GM21390 (cell line): ENCODE measurements around the gene HOXD11.

ENCODE experiments used
- ATAC-seq: cut with Tn5 transposase; IDR thresholded peaks from one replicate; pipeline ENCODE4 v1.9.1; 2021; ENCODE audit not compliant: unreplicated experiment

HOXD11 gene

GRCh38 chr2:176147210-176147799 is 40.2 kb downstream of the HOXD11 start:
- ATAC-seq, result no peak

DNA sequence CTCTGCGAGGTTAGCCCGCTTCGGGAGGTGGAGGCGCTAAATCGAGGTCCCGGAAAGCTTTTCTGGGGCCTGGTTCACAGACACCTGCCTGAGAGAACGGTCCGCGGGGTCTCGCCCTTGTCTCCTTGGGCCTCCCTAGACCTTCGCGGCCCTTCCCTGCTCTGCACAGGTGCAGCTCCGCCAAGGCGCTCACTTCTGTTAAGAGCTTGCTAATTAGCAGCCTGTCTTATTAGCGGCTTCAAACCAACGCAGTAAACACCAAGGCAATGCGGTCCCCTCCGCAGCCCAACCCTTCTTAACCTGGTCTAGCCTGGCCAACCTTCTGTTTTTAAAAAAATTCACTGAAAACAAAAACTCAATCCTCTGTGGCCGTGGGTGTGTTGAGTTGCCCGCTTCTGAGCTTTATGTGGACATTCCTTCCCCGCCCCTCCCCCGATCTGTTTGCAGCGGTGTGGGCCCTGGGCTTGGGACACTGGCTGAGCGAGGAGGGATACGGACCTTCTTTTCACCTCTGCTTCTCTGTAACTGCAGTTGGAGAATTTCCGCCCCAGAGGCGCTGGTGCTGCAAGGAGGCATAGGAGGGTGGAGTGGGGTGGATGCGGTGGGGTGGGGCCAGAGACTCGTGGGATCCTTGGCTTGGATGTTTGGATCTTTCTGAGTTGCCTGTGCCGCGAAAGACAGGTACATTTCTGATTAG is 40.9 kb downstream of the HOXD11 start:
- ATAC-seq, result no peak

DNA sequence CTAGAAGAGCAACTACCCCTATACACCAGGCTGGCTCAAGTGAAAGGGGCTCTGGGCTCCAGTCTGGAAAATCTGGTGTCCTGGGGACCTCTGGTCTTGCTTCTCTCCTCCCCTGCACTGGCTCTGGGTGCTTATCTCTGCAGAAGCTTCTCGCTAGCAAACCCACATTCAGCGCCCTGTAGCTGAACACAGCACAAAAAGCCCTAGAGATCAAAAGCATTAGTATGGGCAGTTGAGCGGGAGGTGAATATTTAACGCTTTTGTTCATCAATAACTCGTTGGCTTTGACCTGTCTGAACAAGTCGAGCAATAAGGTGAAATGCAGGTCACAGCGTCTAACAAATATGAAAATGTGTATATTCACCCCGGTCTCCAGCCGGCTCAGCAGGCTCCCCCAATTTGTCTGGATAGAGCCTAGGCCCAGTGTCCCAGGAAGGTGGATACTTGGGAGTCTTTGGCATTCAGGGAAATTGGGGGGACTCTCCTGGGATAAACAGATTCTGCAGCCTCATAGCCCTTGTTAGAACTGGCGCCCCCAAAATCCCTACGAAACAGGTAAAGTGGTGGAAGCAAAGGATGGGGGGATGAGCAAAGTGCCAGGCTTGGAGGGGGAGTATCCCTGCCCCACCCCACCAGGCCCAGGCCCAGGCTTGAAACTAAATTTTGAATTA is 41.8 kb downstream of the HOXD11 start:
- no peak for ATAC-seq

DNA sequence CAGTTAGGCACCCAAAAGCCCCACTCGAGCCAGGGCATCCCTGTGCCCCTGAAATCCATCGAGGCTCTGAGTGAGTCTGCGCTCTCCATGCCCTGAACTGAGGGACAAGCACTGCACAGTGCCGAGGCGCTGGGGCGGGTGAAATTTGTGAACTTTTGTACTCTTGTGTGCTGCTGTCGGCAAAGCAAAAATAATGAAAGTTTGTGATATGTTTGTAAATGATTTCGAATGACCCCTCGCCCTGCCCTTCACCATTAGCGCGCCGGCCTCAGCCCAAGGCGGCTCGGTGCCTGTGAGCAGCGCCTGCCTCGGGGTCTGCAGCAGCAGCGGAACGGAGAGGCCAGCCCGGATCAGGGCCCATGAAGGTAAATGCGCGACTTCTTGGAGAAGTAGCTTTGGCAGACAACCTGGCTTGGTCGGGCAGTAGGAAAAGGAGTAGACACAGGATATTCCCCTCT is 42.4 kb downstream of the HOXD11 start:
- no peak for ATAC-seq

DNA sequence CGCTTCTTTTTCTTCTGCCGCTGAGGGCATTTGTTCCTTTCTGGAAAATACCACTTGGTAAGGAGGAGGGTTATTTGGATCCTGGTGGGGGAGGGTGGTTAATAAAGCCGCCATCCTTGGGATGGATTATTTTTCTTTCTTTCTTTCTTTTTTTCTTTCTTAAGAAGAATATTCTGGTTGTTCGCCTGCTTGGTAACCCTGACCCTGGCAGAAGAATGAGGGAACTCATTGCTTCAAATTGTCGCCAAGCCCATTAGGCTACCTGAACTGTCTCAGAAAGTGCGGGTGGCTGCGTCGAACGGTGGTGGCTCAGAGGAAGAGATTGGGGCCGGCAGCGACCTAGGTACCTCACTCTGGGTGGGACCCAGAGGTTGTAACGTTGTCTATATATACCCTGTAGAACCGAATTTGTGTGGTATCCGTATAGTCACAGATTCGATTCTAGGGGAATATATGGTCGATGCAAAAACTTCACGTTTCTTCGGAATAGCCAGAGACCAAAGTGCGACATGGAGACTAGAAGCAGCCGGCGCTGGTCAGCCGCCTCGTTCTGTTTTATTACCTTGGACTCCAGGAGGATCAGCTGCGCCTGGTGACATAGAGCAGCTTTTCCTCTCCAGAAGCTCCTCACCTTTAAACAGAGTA is 43.0 kb downstream of the HOXD11 start:
- ATAC-seq, result no peak

- no peak for ATAC-seq
Measured at GRCh38 chr2:176150584-176151441, 43.7 kb downstream of the HOXD11 start.

- no peak for ATAC-seq
Measured at GRCh38 chr2:176151442-176152287, 44.6 kb downstream of the HOXD11 start, which contains the start of gene HOXD4. TSS of gene HOXD4 (plus strand) at chr2:176151550. CDS start at chr2:176151634, 84 bp downstream.

- ATAC-seq, result no peak
Measured at GRCh38 chr2:176152350-176153181, 45.5 kb downstream of the HOXD11 start.

GRCh38 chr2:176154576-176155252 is 47.6 kb downstream of the HOXD11 start:
- ATAC-seq, result no peak

GRCh38 chr2:176155356-176156044 is 48.4 kb downstream of the HOXD11 start:
- ATAC-seq, result no peak

DNA sequence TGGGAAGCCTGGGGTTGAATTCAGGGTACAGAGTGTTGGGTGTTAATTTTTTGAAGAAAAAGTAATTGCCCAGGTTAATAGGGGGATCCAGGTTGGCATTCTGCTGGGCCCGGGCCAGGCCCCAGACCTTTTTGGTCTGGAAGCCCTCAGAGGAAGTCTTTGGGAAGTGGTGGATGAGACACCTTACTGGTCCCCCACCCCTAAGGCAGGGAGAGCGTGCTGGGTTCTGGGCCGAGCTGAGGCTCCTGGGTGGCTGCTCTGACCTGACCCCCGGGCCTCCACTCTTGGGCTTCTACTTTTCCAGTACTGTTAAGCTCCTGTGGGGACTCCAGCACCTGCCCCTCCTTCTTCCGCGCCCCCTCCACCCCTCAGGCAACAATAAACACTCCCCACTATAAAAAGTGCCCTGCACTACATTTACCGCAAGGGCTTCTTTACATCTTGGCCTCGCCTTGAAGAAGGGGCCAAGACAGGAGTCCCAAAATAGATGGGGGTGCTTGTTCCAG is 49.3 kb downstream of the HOXD11 start:
- no peak for ATAC-seq

DNA sequence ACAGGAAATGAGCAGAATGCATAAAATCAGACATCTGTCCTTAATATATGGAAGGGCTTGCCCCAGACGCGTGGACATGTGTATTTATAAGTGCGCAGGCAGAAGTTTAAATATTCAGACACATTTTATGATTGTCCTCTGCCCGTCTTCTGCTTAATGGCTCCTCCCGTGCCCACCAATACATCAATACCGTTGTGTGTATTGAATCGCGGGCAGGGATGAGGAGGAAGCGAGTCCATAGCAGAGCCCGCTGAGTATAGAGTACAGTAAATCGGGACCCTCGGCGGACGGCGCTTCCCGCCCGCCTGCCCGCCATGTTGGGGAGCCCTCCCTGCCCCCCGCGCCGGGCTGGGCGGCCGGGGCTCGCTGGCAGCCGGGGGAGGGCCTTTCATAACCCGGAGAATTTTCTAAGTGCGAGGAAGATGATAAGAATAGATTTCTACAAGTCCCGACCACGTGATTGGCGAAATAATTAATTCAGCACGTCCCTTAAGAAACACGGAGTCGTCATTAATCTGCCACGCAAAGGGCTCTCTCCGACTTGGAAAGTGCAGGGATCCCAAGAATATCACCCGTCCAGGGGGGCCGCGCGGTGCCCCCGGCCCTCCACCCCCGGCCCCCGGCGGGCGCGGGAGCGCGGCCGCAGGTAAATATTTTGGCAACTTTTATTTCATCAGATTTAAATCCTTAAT is 49.9 kb downstream of the HOXD11 start, which contains the start of gene HOXD3:
TSS of gene HOXD3 (plus strand) at position 501 of the 692 bp plus-strand sequence. CDS start 11,808 bp downstream, outside the sequence.
- ATAC-seq, result no peak

GRCh38 chr2:176157499-176158185 is 50.6 kb downstream of the HOXD11 start:
- no peak for ATAC-seq

DNA sequence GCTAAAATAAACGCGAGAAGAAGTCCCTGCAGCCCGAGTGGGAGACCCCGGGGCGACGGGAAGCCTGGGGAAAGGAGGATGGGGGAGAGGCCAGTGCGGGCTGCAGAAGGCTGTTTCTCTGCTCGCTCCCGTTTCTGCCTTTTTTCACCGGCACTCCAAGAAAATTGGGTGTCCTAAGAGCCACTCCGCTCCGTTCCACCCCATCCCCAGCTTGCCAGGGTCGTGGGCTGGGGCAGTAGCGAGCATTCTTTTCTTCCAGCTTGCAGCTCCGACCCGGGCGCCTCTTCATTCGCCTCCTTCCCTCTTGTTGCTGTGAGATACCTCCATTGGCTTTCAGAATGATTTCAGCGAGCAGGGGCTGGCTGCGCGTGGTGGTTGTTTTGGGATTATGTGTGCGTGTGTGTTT is 51.1 kb downstream of the HOXD11 start:
- ATAC-seq, result no peak

- ATAC-seq, result no peak
Measured at GRCh38 chr2:176158855-176159662, 52.0 kb downstream of the HOXD11 start.
